Measurements from ENCODE around the gene DMD. TPM values are rescaled to one million over a fixed set of nuclear protein-coding genes. Genes with fewer than 3 reads are reported as not detected.
"Not testable (repeated sequence)": the region's sequence is repeated elsewhere in the genome, so short reads cannot be mapped to it uniquely, and the experiment has no call there.

The DMD gene
- polyA plus RNA-seq, 1 donor from 2014 or later: 3.1 TPM

- peaks cover 0 to 2% (median 0%) of the 10 kb centered on the region in 3 donors for H3K4me1 Mint-ChIP-seq
- no peak overlapping the region for H3K4me3 Mint-ChIP-seq
- H3K36me3 Mint-ChIP-seq: no peaks in the 10 kb centered on the region
- H3K9me3 Mint-ChIP-seq: peaks cover 3 to 6% (median 3%) of the 10 kb centered on the region in 3 donors
- no peak overlapping the region for H3K27ac Mint-ChIP-seq
- no peaks in the 10 kb centered on the region for H3K27me3 Mint-ChIP-seq
Observed at GRCh38 chrX:32268207-32268606, 943.1 kb downstream of the DMD start.

DNA sequence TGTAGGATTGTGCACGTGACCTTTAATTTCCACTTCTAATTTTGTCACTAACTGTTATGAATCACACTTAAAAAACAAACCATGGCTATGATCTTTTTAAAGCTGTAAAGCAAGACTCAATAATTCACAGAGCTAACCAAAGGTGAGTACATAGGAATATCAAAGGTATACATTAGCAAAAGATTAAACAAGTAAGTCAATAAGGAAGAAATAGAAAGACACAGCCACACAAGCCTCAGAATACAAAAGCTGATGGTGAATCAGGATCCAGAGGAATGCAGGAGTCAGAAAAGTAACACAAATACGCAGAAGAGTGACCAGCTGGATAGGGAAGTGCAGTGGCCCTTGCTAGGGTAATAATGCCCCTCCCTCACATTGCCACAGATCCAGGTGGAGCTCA lies 943.6 kb downstream of the DMD start:
- H3K4me1 Mint-ChIP-seq: peaks cover 0 to 2% (median 0%) of the 10 kb centered on the region in 3 donors
- peaks cover 3 to 9% (median 3%) of the 10 kb centered on the region in 3 donors for H3K9me3 Mint-ChIP-seq
- H3K36me3 Mint-ChIP-seq: no peaks in the 10 kb centered on the region
- no peaks in the 10 kb centered on the region for H3K27me3 Mint-ChIP-seq
- no peak overlapping the region for H3K4me3 Mint-ChIP-seq
- H3K27ac Mint-ChIP-seq: no peak overlapping the region

- H3K9me3 Mint-ChIP-seq, H3K4me3 Mint-ChIP-seq, H3K27ac Mint-ChIP-seq, H3K4me1 Mint-ChIP-seq, H3K36me3 Mint-ChIP-seq, H3K27me3 Mint-ChIP-seq: not testable (repeated sequence)
Observed at GRCh38 chrX:32246675-32247074, 964.7 kb downstream of the DMD start.

DNA sequence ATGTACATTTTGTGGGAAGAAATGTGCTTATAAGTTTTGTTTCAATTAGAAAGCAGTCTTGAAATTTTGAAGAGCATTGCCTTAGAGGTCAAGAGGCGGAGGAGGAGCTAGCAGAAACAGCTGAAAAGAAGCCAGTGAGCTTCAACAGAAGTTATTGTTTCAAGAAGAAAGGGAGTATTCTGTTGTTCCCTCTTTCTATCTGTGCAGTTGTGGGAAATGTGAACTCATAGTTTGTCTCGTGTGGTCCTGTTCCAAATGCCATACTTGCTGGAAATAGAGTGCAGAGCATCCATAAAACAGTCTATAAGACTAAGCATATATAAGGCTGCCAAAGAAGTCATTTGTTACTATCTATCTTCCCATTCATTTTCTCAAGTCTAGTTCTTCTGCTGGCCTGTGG lies 1015.7 kb downstream of the DMD start:
- Mint-ChIP-seq H3K27ac (no peak overlapping the region), H3K9me3 (peaks cover 0 to 2% (median 0%) of the 10 kb centered on the region in 3 donors), H3K27me3 (no peaks in the 10 kb centered on the region), H3K4me3 (no peak overlapping the region), H3K4me1 (no peaks in the 10 kb centered on the region), H3K36me3 (peaks cover 2% of the 10 kb centered on the region)

DNA sequence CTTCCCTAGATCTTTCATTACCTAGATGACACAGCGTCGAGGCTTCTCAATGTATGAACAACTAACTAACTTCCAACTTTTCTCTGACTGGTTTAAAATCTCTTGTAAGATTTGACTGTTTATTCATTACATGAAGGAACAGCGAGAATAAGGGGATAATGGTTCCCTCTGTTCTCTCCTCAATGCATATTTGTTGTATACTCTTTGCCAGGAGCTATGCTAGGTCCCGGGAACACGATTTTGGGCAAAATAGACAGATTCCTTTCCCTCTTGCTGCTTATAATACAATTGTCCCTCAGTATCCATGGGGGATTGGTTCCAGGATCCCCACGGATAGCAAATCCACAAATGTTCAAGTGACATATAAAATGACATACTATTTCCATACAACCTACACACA lies 1020.0 kb downstream of the DMD start:
- Mint-ChIP-seq H3K9me3 (peaks cover 0 to 2% (median 0%) of the 10 kb centered on the region in 3 donors), H3K27ac (no peak overlapping the region), H3K4me1 (no peaks in the 10 kb centered on the region), H3K4me3 (no peak overlapping the region), H3K36me3 (peaks cover 2% of the 10 kb centered on the region), H3K27me3 (no peaks in the 10 kb centered on the region)

GRCh38 chrX:32185160-32185559 lies 1026.2 kb downstream of the DMD start:
- H3K9me3 Mint-ChIP-seq: peaks cover 0 to 5% (median 0%) of the 10 kb centered on the region in 3 donors
- no peak overlapping the region for H3K4me3 Mint-ChIP-seq
- H3K4me1 Mint-ChIP-seq: no peaks in the 10 kb centered on the region
- H3K27me3 Mint-ChIP-seq: no peaks in the 10 kb centered on the region
- no peaks in the 10 kb centered on the region for H3K36me3 Mint-ChIP-seq
- no peak overlapping the region for H3K27ac Mint-ChIP-seq

GRCh38 chrX:32183066-32183465 lies 1028.3 kb downstream of the DMD start:
- no peak overlapping the region for H3K27ac Mint-ChIP-seq
- H3K27me3 Mint-ChIP-seq: no peaks in the 10 kb centered on the region
- no peaks in the 10 kb centered on the region for H3K4me1 Mint-ChIP-seq
- no peak overlapping the region for H3K4me3 Mint-ChIP-seq
- H3K36me3 Mint-ChIP-seq: no peaks in the 10 kb centered on the region
- peaks cover 0 to 5% (median 0%) of the 10 kb centered on the region in 3 donors for H3K9me3 Mint-ChIP-seq

DNA sequence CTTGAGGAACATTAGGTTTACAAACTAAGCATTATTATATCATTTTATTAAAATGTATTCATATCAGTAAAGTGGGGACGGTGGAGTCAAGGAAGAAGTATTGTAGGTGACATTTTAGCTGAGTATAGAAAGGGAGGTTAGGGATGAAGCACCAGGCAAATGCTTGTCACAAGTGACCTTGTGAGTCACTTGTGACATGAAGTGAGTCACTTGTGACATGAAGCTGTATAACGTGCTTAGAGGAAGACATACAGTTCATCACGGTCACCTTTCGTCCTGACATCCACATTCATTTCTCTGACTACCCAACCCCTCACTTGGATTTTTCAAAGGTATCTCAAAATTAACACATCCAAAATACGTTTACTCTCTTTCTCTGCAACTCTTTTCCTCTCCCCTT lies 1034.8 kb downstream of the DMD start:
- Mint-ChIP-seq H3K4me3 (no peak overlapping the region), H3K36me3 (no peaks in the 10 kb centered on the region), H3K4me1 (no peaks in the 10 kb centered on the region), H3K9me3 (peaks cover 2 to 10% (median 2%) of the 10 kb centered on the region in 3 donors), H3K27ac (no peak overlapping the region), H3K27me3 (peaks cover 1% of the 10 kb centered on the region)

- Mint-ChIP-seq H3K4me3 (no peak overlapping the region), H3K9me3 (peaks cover 0 to 7% (median 6%) of the 10 kb centered on the region in 3 donors), H3K27ac (no peak overlapping the region), H3K36me3 (peaks cover 2% of the 10 kb centered on the region), H3K27me3 (no peaks in the 10 kb centered on the region), H3K4me1 (no peaks in the 10 kb centered on the region)
Observed at GRCh38 chrX:32170481-32170880, 1040.9 kb downstream of the DMD start.

DNA sequence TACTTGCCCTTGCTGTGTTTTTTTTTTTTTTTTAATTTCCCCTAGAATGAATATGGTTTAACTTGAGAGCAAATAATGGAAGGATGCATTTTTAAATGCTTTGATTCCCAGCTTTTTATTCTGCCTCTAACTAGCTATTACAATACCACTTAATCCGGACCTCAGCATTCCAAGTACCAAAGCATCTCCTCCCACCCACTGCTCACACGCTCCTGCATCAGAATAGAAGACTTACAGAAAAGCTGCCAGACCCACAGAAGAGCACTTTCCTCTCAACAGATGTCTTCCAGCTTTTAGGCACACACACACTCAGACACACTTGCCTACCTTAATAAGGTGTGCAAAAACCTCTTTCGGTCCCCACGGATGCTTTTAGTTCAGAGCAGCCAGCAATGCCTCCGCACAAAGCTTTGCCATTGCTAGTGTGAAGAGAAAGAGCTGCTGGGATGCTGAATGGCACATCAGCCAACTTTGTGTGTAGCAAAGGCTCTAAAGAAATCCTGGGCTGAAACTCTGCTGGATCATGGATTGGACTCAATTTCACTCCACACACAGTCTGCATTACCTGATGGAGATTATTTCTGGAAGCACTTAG lies 1056.2 kb downstream of the DMD start:
- H3K4me3 Mint-ChIP-seq: no peak overlapping the region
- H3K9me3 Mint-ChIP-seq: peaks cover 0 to 1% (median 0%) of the 10 kb centered on the region in 3 donors
- H3K36me3 Mint-ChIP-seq: no peaks in the 10 kb centered on the region

GRCh38 chrX:32153585-32153984 lies 1057.8 kb downstream of the DMD start:
- no peak overlapping the region for H3K27ac Mint-ChIP-seq
- H3K36me3 Mint-ChIP-seq: no peaks in the 10 kb centered on the region
- no peak overlapping the region for H3K4me3 Mint-ChIP-seq
- peaks cover 0 to 1% (median 0%) of the 10 kb centered on the region in 3 donors for H3K9me3 Mint-ChIP-seq
- H3K4me1 Mint-ChIP-seq: no peaks in the 10 kb centered on the region
- no peaks in the 10 kb centered on the region for H3K27me3 Mint-ChIP-seq

More for the DNA sequence above, 1056.2 kb downstream of the DMD start:
- Mint-ChIP-seq H3K27ac (no peak overlapping the region), H3K4me1 (no peaks in the 10 kb centered on the region), H3K27me3 (no peaks in the 10 kb centered on the region)

DNA sequence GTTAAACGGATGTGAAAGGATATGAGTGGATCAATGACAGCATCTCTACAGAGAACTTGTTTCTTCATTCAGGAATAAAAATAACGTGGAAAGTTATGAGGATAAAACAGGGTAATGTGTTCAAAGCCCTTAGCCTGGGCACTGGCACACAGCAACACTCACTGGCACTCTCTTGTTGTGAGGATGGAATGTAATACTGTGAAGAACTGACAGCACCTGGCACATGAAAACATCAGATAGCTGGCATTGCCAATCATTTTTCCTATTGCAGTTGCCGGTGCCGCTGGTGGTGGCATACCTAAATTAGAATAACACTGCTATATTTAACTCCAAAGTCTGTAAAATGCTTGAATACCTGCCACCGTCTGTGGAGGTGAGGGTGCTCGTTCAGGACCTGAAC lies 1061.2 kb downstream of the DMD start:
- H3K4me1 Mint-ChIP-seq: no peaks in the 10 kb centered on the region
- H3K36me3 Mint-ChIP-seq: no peaks in the 10 kb centered on the region
- H3K9me3 Mint-ChIP-seq: peaks cover 0 to 2% (median 0%) of the 10 kb centered on the region in 3 donors
- H3K4me3 Mint-ChIP-seq: no peak overlapping the region
- no peaks in the 10 kb centered on the region for H3K27me3 Mint-ChIP-seq
- H3K27ac Mint-ChIP-seq: no peak overlapping the region

DNA sequence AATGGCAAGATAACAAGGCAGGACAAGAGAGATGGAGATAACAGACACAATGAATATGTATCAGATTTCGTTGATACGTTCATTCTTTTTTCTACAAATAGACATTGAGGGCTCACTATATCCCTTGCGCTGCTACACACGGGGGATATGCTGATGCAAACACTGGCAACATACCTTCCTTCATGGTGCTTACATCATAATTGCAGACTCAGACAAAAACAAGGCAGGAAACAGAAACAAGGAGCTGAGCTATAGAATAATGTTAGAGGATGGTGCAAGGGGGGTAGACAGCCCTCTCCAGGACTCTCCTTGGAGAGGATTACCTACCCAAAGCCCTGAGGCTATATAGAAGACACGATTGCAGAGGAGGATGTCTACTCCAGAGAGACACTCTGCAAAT lies 1069.5 kb downstream of the DMD start:
- no peaks in the 10 kb centered on the region for H3K36me3 Mint-ChIP-seq
- no peaks in the 10 kb centered on the region for H3K4me1 Mint-ChIP-seq
- peaks cover 0 to 8% (median 8%) of the 10 kb centered on the region in 3 donors for H3K9me3 Mint-ChIP-seq
- H3K4me3 Mint-ChIP-seq: no peak overlapping the region
- no peak overlapping the region for H3K27ac Mint-ChIP-seq
- no peaks in the 10 kb centered on the region for H3K27me3 Mint-ChIP-seq

DNA sequence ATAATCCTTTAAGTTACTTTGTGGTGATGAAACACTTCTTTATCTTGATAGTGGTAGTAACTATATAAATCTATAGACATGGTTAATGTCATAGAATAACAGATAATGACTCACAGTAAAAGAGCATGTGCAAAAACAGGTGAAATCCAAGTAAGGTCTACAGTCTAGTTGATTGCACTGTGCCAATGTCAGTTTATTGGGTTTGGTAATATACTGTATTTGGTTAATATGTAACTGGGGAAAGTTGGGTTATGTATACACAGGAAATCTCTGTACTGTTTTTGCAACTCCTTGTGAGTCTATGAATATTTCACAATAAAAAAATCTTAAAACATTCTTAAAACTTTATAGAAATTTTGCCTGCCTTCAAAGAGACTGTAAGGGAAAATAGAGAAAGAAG lies 1071.9 kb downstream of the DMD start:
- Mint-ChIP-seq H3K27me3 (no peaks in the 10 kb centered on the region), H3K4me3 (no peak overlapping the region), H3K27ac (no peak overlapping the region), H3K9me3 (peaks cover 0 to 8% (median 6%) of the 10 kb centered on the region in 3 donors), H3K4me1 (no peaks in the 10 kb centered on the region), H3K36me3 (no peaks in the 10 kb centered on the region)

DNA sequence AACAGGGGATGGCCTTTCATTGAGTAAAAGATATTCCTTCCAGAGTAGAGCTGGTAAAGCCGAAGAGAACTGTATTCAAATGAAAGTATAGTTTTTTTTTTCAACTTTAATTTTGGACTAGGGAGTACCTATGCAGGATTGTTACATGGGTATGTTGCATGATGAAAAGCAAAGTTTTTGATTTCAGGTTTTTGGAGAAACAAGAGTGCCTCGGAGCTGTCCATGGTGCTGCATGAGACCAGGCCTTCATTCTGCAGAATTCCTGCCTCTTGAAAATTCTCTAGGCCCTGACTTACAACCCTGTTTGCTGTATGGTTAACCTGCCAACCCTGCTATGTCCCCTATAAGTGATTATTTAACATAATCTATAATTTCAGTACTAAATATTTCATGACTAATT lies 1073.8 kb downstream of the DMD start:
- no peaks in the 10 kb centered on the region for H3K4me1 Mint-ChIP-seq
- no peak overlapping the region for H3K4me3 Mint-ChIP-seq
- H3K9me3 Mint-ChIP-seq: peaks cover 0 to 9% (median 8%) of the 10 kb centered on the region in 3 donors
- H3K36me3 Mint-ChIP-seq: peaks cover 6% of the 10 kb centered on the region
- H3K27me3 Mint-ChIP-seq: no peaks in the 10 kb centered on the region
- H3K27ac Mint-ChIP-seq: no peak overlapping the region

GRCh38 chrX:32126997-32127396 lies 1084.4 kb downstream of the DMD start:
- no peaks in the 10 kb centered on the region for H3K4me1 Mint-ChIP-seq
- no peak overlapping the region for H3K4me3 Mint-ChIP-seq
- H3K27ac Mint-ChIP-seq: no peak overlapping the region
- H3K36me3 Mint-ChIP-seq: no peaks in the 10 kb centered on the region
- no peaks in the 10 kb centered on the region for H3K27me3 Mint-ChIP-seq
- peaks cover 0 to 3% (median 3%) of the 10 kb centered on the region in 3 donors for H3K9me3 Mint-ChIP-seq
